NCI-H1930 (cell line): ENCODE measurements around the gene GPC2.

ENCODE experiments used
- DNase-seq, 2 experiments: peaks; one replicate each; lab custom pipeline; 2025; lab: John Stamatoyannopoulos, UW

GPC2 gene

GRCh38 chr7:100169147-100169850 lies 7.9 kb downstream of the GPC2 start:
- DNase-seq: no peak

- no peak for DNase-seq
Measured at GRCh38 chr7:100167912-100168323, 9.3 kb downstream of the GPC2 start.

GRCh38 chr7:100166970-100167911 lies 9.9 kb downstream of the GPC2 start:
- no peak for DNase-seq

- no peak for DNase-seq
Measured at GRCh38 chr7:100166317-100166940, 10.8 kb downstream of the GPC2 start.

- no peak for DNase-seq
Measured at GRCh38 chr7:100163871-100164270, 13.3 kb downstream of the GPC2 start.

- DNase-seq: no peak
Measured at GRCh38 chr7:100163006-100163531, 14.1 kb downstream of the GPC2 start.

GRCh38 chr7:100160067-100160466 lies 17.1 kb downstream of the GPC2 start:
- no peak for DNase-seq

GRCh38 chr7:100159099-100159623 lies 18.0 kb downstream of the GPC2 start:
- DNase-seq: no peak

- peak; percentile 66 to 85 for DNase-seq
Measured at GRCh38 chr7:100158229-100159098, 18.7 kb downstream of the GPC2 start, which contains the start of gene TRAPPC14. Gene TRAPPC14 (minus strand): TSS chr7:100158723. CDS start chr7:100158499, 224 bp downstream.

GRCh38 chr7:100157334-100158228 lies 19.6 kb downstream of the GPC2 start:
- peak in 1 of 2 experiments; percentile 24 for DNase-seq

GRCh38 chr7:100157069-100157333 lies 20.2 kb downstream of the GPC2 start:
- no peak for DNase-seq

GRCh38 chr7:100156331-100157068 lies 20.7 kb downstream of the GPC2 start:
- no peak for DNase-seq

GRCh38 chr7:100155553-100156317 lies 21.4 kb downstream of the GPC2 start:
- DNase-seq: no peak

GRCh38 chr7:100154651-100155491 lies 22.3 kb downstream of the GPC2 start:
- DNase-seq: no peak

GRCh38 chr7:100153708-100154535 lies 23.3 kb downstream of the GPC2 start:
- DNase-seq: no peak

GRCh38 chr7:100152937-100153666 lies 24.1 kb downstream of the GPC2 start:
- no peak for DNase-seq
